Measurements from ENCODE around the gene ZIC4. TPM values are rescaled to one million over a fixed set of nuclear protein-coding genes. Genes with fewer than 3 reads are reported as not detected.

ZIC4 gene
- total RNA-seq, 4 donors from 2014 or later, result 0.21 TPM; not detected in 3

DNA sequence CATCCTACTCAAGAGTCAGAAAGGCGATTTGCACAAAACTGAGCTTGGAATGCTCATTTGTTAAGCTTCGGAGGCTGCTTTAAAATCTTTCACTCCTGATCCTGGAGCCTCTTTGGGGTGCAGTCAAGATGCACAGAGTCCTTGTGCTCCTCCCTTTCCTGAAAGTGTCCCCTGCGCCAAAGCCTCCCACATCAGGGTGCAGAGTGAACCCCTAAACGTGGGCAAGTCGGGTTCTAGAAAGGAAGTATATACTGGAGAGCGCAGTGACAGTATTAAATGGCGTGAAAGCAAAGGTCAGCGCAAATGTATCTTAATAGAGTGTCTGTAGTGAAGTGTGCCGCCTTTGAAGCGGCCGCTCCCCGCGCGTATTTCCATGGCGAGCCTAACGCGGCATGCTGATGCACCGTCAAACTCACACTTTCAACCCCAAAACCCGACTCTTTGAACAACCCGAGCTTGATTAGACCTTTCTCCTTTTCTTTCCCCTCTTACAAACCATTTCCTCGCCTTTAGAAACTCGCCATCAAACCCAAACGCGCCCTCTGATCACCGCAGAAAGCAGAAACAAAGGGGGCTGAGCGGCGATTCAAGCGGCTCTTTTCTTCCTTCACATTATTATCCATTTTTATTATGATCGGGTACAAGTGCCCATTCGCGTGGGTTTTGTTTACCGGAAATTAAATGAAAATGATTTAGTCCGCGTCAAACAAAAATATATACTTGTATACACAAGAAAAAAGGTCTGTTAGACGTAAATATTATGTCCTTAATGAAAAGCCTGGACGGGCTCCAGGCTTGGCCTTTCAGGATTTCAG is 18.3 kb downstream of the ZIC4 start:
- no peak overlapping the region for H3K27ac ChIP-seq
- 9 to 10% methylated on average over 36 of the region's 36 CpGs for WGBS, 2 donors
- H3K4me3 ChIP-seq, result no peak overlapping the region
- TF ChIP-seq POLR2A (IDR thresholded peaks at IDR 0.05) (no peak), EP300 (IDR thresholded peaks at IDR 0.05) (no peak)
- TF ChIP-seq, protein P1, sequence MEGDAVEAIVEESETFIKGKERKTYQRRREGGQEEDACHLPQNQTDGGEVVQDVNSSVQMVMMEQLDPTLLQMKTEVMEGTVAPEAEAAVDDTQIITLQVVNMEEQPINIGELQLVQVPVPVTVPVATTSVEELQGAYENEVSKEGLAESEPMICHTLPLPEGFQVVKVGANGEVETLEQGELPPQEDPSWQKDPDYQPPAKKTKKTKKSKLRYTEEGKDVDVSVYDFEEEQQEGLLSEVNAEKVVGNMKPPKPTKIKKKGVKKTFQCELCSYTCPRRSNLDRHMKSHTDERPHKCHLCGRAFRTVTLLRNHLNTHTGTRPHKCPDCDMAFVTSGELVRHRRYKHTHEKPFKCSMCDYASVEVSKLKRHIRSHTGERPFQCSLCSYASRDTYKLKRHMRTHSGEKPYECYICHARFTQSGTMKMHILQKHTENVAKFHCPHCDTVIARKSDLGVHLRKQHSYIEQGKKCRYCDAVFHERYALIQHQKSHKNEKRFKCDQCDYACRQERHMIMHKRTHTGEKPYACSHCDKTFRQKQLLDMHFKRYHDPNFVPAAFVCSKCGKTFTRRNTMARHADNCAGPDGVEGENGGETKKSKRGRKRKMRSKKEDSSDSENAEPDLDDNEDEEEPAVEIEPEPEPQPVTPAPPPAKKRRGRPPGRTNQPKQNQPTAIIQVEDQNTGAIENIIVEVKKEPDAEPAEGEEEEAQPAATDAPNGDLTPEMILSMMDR (IDR thresholded peaks at IDR 0.05), result no peak
- H3K36me3 ChIP-seq, result no peaks in the 10 kb centered on the region
- no peak for DNase-seq (ENCODE audit: low spot score in 2 of 2)
- H3K27me3 ChIP-seq, result peaks cover 0 to 100% of the 10 kb centered on the region in 2 donors
- H3K4me1 ChIP-seq, result peaks cover 0 to 26% (median 12%) of the 10 kb centered on the region in 4 donors
- H3K9me3 ChIP-seq, result peaks cover 0 to 18% (median 0%) of the 10 kb centered on the region in 4 donors

DNA sequence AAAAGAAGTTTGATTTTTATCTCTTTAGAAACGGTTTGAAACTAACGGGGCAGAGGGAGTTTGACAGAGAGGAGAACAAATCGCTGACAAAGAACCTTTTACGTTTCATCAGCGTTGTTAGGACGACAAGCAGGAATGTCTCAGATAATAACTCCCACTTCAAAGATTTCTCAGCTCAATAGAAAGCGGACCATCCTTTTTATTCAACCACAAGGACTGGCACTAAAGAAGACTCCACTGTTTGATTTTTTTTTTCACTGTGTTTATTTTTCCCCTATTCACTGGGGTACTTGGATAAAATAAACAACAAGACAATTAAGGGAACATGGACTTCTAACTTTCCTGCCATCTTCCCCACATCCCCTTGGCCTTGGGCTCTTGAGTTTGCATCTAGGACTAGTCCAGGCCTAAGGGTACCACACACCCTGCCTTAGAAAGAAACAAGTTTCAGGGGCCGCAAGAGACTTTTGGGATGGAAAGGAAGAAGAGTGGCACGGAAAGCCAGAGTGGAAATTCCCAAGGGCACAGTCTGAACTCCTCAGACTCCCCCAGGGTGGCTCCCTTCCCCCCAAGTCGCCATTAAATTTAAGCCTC is 19.0 kb downstream of the ZIC4 start:
- Histone ChIP-seq H3K27ac (no peak overlapping the region), H3K27me3 (peaks cover 0 to 100% of the 10 kb centered on the region in 2 donors), H3K4me1 (peaks cover 0 to 19% (median 6%) of the 10 kb centered on the region in 4 donors), H3K4me3 (no peak overlapping the region), H3K36me3 (no peaks in the 10 kb centered on the region), H3K9me3 (peaks cover 0 to 18% (median 0%) of the 10 kb centered on the region in 4 donors)
- TF ChIP-seq, protein P1 (IDR thresholded peaks at IDR 0.05), result no peak
- TF ChIP-seq EP300 (IDR thresholded peaks at IDR 0.05) (no peak), POLR2A (IDR thresholded peaks at IDR 0.05) (no peak)
- DNase-seq (ENCODE audit: low spot score in 2 of 2), result no peak
- 9 to 16% methylated on average over 10 of the region's 10 CpGs for WGBS, 2 donors

DNA sequence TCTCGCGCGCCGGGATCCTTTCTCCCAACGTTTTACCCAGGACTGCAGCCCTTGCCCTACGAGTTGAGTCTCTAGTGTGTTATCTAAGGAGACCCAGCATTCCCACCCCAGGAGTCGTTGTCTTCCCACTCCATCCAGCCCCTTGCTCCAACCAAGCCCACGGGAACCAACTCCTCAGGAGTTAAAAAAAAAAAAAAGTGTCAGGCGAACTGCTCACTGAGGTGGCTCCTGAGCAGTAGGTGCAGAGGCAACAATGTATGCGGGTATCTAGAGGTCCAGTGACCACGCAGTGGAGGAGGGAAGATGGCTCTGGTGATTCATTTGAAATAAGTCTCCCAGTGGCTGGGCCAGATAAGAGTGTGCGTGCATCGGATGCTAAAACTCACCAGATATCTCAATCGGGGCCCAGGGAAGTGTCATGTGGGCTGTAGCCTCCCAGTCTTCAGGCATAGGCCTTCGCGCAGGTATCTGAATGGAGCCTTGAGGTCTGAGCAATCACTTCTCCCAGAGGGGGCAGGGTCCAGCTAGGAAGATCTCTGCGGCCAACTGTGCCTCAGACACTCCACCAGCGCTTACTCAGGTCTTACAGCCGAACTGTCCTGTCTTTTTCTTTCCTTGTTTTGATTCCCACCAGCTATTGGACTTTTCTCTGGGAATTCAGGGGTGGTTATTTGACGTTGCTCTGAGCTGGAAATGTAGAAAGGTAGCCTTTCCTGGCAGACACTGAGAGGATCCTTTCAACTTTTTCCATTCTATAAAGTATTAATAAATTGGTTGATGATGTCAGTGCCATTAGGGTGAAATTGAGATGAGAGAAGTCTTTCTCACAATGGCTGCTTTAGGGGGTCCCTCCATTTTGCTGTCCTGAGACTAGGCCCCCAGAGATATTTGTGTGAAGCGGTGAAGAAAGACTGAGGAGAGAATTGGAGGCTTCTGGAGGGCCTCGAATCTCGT is 21.0 kb downstream of the ZIC4 start:
- 15 to 17% methylated on average over 20 to 23 of the region's 23 CpGs for WGBS, 2 donors

DNA sequence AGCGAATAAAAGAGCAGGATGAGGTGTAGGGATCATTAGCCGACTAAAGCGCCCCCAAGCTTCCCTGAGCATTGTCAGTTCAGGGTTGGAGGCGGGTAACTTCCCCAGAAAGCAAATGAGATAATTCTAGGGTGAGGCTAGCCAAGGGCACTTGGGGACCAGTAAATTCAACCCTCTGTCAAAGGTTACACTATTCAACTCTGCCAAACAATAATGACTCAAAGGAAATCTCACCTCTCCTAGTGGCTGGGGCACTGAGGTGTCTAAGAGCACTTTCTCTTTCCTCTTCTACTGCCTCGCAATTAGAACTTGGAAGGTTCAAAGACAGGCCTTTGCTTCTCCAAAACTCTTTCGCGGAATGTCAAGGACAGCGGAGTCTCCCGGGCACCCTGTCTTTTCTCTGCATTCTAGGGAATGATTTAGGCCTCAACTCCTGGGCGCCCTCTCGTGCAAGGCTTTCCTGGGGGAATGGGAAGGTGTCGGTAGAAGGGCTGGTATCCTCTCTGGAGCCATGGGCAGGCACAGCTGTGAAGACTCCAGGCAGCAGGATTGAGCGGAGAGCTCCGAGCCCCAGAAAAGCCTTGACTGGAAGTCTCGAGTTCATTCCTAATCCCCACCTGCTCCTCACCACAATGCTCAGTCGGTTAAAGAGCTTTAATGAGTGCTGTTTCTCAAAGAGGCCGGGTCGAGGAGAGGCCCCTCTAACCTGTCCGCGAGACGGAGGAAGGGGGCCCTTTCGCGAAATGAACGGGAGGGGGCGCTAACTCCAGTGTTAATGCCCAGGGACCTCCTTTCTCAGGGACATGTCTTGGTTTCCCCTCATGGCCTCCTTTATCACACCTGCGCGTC is 21.9 kb downstream of the ZIC4 start:
- TF ChIP-seq, protein P1 (IDR thresholded peaks at IDR 0.05), result no peak
- no peak for TF ChIP-seq EP300 (IDR thresholded peaks at IDR 0.05)
- no peak for TF ChIP-seq POLR2A (IDR thresholded peaks at IDR 0.05)
- no peaks in the 10 kb centered on the region for H3K4me1 ChIP-seq
- no peak overlapping the region for H3K4me3 ChIP-seq
- 10 to 13% methylated on average over 26 to 27 of the region's 27 CpGs for WGBS, 2 donors
- H3K27ac ChIP-seq, result no peak overlapping the region
- no peak for DNase-seq (ENCODE audit: low spot score in 2 of 2)
- H3K27me3 ChIP-seq, result peaks cover 3 to 100% of the 10 kb centered on the region in 2 donors
- H3K9me3 ChIP-seq, result peaks cover 0 to 7% (median 0%) of the 10 kb centered on the region in 4 donors
- no peaks in the 10 kb centered on the region for H3K36me3 ChIP-seq

More for the DNA sequence above, 21.0 kb downstream of the ZIC4 start:
- TF ChIP-seq POLR2A (IDR thresholded peaks at IDR 0.05), result no peak
- TF ChIP-seq, protein P1 (IDR thresholded peaks at IDR 0.05), result no peak
- TF ChIP-seq EP300 (IDR thresholded peaks at IDR 0.05), result no peak
- Histone ChIP-seq H3K36me3 (no peaks in the 10 kb centered on the region), H3K4me1 (no peaks in the 10 kb centered on the region), H3K27me3 (peaks cover 0 to 100% of the 10 kb centered on the region in 2 donors), H3K4me3 (no peak overlapping the region), H3K9me3 (peaks cover 0 to 11% (median 0%) of the 10 kb centered on the region in 4 donors), H3K27ac (no peak overlapping the region)
- DNase-seq (ENCODE audit: low spot score in 2 of 2), result no peak

Measured in tibial nerve (tissue), 4 donors.